HG02642 (cell line): ENCODE data around the gene CTDNEP1.

ENCODE experiments used
- ATAC-seq: cut with Tn5 transposase; IDR thresholded peaks from one replicate; pipeline ENCODE4 v1.9.1; 2021; ENCODE audit warnings: mild to moderate bottlenecking; ENCODE audit not compliant: unreplicated experiment, poor library complexity

CTDNEP1 gene

DNA sequence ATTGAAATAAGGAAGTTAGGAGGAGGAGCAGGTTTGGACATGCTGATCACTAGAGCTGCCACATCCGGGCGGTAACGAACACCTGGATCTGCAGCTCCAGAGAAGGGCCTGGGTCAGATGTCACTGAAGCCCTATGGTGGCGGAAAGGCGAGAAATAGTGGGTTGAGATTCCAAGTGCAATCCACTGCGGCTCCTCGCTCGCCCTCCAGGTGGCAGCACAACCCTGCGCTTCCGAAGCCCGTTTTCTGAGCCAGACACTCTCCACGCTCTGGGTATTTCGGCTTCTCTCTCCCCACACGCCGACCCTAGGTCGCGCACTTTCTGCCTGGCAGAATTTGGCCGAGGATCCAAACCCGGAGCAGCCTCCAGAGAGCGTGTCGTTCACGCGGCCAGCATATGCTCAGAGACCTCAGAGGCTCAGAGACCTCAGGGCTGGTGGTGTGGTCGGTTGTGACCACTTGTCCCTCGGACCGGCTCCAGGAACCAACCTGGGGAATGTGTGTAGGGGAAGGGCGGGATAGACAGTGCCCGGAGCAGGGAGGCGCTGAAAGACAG lies 29.1 kb upstream of the CTDNEP1 start:
- peak; percentile 65 for ATAC-seq

DNA sequence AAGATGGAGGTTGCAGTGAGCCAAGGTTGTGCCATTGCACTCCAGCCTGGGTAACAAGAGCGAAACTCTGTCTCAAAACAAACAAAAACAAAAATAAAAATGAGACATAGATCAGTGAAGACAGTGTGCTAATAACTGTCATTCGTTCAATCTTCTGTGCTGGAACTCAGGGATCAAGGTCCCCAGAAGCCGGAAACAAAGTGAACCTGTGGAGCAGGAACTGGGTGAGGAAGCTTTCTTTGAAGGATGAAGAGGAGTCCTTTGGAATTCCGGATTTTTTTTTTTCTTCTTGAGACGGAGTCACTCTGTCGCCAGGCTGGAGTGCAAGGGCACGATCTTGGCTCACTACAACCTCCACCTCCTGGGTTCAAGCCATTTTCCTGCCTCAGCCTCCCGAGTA lies 27.9 kb upstream of the CTDNEP1 start:
- no peak for ATAC-seq

DNA sequence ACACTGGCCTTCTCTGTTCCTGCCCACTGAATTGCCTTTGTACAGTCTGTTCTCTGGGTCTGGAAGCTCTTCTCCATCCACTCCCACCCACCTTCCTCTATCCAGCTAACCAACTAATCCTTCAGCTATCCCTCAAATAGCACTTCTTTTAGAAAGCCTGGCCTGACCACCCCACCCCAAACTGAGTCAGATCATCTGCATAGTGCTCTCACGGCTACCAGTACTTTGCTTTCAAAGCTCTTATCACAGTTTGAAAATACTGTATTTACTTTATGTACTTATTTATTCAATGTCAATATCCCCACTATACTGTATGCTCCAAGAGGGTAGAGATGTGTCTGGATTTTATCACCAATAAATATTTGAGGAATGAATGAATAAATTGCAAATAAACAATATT lies 15.2 kb upstream of the CTDNEP1 start:
- ATAC-seq, result no peak

DNA sequence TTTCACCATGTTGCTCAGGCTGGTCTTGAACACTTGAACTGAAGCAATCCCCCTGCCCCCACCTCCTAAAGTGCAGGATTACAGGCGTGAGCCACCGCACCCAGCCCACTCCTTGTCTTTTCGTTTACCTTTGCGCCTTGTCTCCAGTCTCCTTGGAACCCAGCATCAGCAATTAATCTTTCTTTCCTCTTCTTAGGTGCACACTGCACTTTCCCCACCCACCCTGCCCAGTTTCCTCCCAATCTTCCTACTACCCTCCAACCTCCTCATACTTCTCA lies 12.2 kb upstream of the CTDNEP1 start:
- no peak for ATAC-seq

DNA sequence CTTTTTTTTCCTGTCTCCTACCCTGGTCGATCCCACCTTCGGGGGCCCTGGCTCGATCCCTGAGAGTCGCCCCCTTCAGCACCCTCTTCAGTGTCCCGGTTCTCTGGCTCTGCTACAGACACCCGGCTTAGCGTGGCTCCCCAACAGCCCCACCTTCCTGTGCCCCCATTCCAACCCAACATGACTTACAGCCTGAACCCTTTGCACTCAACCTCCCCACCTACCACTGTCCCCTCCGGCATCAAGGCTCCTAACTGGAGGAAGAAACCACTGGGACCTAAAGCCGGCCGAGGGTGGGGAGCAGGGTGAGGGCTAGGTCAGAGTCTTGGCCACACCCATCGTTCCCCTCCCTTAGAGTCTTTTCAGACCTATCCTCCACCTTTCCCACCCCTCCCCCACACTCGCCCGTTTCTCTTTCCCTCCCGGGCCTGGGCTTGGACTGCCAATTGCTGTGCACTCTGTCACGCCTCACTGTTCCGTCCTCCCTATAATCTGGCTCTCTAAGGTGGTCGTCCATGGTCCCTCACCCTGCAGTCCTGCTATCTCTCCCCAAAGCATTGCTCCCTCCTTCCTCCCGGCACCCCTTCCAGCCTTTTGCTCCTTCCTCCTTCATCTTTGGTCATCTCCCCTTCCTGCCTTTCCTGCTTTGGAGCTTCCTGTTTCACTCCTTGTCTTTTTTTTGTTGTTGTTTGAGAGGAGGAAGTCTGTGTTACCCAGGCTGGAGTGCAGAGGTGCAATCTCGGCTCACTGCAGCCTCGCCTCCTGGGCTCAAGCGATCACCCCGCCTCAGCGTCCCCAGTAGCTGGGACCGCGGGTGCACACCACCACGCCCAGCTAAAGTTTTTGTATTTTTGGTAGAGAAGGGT lies 11.6 kb upstream of the CTDNEP1 start:
- ATAC-seq, result no peak

DNA sequence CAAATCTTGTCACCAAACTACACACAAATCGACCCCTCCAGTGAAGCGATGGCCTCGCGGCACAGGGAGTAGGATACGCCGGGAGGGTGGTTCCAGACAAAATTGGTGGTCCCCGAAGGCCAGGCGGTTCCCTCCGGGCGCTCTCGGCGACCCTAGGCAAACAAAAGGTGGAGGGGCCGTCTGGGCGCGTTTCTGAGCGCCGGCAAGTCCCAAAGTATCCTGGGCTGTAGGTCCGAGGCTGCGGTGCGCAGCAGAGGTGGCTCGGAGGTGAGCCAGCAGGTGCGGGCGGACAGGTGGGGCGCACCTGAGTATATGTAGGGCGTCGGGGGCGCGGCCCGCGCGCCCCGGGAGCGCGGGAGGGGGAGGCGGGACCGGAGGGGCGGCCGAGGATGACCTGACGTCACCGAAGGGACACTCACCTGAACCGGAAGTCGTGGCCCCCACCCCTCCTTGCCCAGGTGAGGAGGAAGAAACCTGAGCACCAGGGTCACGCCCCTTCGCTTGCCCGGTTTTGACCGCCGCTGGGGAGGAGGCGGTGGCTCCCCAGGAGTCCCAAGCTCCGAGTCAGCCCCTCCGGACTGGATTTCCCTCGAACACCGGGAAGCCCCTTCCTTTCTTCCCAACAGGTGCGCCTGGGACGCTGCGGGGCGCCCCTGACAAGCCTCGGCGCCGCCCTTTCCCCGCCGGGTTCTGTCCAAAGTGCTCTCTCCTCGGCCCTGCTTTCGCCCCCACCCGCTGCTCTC lies 10.8 kb upstream of the CTDNEP1 start, which contains the start of gene CLDN7:
Gene CLDN7, minus strand, starts transcription at position 287 of the 743 bp plus-strand sequence. CDS start 435 bp downstream, outside the sequence.
- no peak for ATAC-seq

DNA sequence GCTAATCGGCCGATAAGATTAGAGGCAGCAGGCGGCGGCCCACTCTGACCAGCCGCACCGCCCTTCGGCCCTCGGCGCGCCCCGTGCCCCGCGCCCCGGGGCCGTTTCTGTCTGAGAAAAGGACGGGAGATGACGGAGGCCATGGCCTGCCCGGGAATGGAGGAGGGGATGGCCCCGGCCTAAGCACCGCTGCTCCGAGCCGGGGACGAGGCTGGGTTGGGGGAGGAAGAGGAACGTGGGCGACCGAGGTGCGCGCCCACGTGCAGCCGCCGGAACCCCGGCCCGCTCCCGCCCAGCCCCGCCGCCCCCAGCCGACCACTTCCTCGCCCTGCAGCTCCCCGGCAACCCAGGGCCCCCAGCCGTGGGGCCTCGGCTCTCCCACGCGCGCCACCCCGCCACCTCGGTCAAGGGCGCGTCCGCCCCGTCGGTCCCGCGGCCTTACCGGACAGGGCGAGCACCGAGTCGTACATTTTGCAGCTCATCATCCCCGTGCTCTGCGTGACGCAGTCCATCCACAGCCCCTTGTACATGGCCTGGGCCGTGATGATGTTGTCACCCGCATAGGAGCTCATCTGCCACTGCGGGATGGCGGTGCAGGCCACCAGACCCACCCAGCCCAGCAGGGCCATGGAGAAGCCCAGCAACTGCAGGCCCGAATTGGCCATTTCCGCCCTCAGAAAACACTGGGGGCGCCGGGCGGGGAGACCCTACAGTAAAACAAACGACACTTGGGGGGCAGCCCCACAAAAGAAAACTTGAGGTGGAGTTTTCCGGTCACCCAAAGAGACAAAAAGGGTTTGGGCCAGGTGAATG lies 10.1 kb upstream of the CTDNEP1 start:
- no peak for ATAC-seq

DNA sequence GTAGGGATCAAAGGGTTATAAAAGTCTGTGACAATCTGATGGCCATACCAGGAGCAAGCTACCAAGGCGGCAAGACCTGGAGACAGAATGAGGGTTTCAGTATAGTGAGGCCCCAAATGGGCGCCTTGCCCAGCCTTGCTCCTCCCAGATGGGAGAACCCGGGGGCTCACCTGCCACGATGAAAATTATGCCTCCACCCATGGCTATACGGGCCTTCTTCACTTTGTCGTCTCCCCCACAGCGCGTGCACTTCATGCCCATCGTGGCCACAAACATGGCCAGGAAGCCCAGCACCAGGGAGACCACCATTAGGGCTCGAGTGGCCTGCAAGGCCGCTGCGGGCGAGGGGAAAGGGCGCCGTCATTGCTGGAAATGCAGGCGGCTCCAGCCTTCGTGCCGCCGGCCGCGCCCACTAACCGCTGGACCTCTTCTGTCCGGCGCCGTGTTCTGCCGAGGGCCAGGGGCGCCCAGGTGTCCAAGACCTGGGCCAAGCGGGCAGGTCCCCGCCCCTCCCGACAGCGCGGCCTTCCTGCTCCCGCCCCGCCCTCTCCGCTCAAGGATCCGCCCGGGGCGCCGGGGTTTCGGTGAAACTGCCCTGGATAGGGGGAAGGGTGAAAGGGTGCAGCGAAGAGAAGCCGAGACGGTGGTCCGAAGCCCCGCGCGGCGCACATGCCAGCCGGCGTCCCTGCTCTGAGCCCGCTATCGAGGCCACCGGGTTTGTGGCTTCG lies 9.3 kb upstream of the CTDNEP1 start:
- ATAC-seq, result no peak

DNA sequence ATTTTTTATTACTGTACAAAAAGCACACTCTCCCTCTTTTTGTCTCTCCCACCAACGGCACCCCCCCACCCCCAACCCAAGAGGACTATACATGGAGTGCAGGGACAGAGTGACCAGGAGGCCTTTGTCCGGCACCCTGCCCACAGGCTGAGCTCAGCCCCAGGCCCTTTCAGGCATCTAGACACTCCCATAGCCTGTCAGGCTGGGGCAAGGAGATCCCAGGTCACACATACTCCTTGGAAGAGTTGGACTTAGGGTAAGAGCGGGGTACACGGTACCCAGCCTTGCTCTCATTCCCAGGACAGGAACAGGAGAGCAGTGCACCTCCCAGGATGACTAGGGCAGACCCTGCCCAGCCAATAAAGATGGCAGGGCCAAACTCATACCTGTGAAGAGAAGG lies 8.6 kb upstream of the CTDNEP1 start:
- ATAC-seq, result no peak

DNA sequence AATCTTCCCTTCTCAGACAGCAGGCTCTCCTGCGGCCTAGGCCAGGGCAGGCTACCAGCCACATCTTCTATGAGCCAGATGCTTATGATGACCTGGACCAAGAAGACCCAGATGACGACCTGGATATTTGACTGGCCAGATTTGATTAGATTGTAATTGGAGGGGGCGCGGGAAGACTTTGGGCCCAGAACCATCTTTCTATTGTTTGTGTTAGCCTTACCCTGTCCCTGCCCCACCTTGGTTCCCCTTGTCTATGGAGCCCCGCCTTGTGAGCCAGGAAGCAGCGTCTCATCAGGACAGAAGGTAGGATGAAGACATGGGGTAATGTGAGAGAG lies 8.0 kb upstream of the CTDNEP1 start:
- ATAC-seq, result no peak

DNA sequence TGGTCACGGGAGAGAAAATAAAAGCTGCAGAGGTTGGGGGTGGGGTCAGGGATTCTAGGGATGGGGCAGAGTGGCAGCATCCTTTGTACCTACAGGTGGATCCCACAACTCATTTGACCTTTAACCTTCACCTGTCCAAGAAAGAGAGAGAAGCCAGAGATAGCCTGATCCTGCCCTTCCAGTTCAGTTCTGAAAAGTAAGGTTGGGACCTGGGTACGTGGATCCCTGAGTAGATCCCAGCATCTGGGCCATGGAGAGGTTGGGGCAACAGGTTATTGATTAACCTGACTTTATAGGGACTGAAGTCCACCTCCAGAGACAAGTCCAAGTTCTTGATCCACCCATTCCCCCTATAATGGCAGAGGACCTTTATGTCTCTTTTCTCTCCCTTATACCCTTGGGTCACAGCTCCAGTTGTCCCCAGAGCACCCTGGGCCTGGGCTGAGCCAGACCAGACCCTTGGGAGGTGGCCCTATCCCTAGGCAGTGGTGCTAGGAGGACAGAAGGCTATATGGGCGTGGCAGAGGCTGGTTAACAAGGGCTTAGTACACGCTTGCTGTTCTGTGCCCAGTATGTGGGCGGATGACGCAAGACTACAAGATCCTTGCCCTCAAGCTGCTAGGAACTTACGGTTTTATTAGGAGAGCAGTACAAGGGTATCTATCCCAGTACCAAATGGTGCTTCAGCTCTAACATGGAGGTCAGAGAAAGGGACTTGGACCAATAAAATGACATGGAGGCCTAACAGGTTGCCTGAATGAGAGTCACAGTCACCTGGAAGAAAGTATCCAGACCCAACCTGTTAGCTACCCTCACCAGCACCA lies 7.4 kb upstream of the CTDNEP1 start:
- no peak for ATAC-seq

DNA sequence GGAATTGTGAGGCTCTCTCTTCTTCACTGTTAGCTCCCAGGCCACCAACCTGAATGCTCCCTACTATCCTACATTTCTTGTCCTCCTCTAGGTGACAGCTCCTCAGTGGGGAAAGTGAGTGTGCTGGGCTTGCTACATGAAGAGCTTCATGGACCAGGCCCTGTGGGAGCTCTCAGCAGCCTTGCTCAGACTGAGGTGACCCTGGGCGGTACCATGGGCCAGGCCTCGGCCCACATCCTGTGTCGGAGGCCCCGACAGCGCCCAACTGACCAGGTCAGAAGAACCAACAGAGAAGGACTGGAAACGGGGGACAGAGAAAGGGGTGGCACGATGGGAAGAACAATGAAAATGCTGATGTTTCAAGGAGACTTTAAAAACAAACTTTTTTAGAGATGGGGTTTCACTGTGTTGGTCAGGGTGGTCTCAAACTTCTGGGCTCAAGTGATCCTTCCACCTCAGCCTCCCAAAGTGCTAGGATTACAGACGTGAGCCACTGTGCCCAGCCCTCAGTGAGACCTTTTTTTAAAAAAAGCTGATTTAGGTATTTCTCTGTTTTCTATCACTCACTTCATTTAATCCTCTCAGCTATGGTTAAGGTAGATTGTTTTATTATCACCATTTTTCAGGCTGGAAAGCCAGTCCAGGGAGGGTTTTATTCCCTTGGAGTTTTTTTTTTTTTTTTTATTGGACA lies 5.4 kb upstream of the CTDNEP1 start:
- no peak for ATAC-seq

DNA sequence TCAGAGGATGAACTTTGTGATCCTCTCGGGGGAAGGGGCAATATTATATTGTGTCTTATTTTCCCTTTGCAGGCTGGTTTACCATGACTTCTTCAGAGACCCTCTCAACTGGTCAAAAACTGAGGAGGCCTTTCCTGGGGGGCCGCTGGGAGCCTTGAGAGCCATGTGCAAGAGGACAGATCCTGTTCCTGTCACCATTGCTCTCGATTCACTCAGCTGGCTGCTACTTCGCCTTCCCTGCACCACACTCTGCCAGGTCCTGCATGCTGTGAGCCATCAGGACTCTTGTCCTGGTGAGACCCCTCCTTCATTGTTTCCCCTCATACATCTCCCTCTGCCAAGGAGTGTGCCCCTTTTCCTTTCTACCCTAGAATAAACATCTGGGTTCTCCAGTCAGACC lies 3.0 kb upstream of the CTDNEP1 start:
- no peak for ATAC-seq

DNA sequence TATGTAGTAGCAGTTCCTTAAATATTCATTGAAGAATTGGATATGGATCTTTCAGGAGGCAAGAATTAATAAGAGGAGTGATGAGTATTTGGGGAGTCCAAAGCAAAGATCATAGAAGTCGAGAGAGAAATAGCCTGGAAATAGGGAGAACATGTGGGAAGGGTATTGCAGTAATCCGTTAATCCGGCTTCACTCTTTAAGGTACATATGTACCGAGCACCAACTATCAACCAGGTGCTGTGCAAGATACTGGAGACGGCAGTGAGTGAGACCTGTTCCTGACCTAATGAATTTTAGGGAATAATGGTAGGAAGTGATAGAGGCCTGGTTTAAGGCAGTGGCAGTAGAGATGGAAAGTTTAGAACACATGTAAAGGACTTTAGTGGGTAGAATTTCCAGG lies 1.5 kb upstream of the CTDNEP1 start:
- no peak for ATAC-seq

DNA sequence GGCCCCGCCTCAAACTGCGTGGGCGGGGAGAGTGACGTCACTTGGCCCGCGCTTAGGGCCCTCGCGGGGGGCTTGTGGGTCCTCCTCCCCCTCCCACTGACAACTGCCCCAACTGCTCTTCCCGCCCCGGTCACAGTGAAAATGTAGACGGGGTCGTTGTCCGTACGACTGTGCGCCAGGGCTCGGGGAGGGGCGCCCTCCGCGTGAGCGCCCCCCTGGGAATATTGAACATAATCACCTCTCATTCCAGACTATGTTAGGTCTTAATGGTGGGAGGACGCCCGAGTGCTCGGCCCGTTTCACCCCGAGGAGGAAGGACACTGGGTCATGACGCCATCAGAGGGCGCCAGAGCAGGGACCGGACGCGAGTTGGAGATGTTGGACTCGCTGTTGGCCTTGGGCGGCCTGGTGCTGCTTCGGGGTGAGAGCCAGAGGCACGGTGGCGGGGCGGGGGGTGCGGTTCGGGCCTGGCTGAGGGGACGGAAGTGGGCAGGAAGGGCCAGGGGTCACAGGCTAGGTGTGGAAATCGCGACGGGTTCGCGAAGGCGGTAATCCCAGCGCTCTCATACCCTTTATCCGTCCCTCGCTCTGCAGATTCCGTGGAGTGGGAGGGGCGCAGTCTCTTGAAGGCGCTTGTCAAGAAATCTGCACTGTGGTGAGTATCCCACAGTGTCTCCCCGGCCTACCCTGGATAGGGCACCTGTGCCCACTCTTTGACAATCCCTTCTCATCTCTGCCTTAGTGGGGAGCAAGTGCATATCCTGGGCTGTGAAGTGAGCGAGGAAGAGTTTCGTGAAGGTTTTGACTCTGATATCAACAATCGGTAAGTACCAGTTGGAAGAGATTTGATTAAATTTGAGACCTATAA lies 876 bp upstream of the CTDNEP1 start, which contains the start of gene ELP5:
Gene ELP5, plus strand, starts transcription at position 40 of the 868 bp plus-strand sequence. Its CDS starts 336 bp downstream, at position 376.
- ATAC-seq, result peak; percentile 58

DNA sequence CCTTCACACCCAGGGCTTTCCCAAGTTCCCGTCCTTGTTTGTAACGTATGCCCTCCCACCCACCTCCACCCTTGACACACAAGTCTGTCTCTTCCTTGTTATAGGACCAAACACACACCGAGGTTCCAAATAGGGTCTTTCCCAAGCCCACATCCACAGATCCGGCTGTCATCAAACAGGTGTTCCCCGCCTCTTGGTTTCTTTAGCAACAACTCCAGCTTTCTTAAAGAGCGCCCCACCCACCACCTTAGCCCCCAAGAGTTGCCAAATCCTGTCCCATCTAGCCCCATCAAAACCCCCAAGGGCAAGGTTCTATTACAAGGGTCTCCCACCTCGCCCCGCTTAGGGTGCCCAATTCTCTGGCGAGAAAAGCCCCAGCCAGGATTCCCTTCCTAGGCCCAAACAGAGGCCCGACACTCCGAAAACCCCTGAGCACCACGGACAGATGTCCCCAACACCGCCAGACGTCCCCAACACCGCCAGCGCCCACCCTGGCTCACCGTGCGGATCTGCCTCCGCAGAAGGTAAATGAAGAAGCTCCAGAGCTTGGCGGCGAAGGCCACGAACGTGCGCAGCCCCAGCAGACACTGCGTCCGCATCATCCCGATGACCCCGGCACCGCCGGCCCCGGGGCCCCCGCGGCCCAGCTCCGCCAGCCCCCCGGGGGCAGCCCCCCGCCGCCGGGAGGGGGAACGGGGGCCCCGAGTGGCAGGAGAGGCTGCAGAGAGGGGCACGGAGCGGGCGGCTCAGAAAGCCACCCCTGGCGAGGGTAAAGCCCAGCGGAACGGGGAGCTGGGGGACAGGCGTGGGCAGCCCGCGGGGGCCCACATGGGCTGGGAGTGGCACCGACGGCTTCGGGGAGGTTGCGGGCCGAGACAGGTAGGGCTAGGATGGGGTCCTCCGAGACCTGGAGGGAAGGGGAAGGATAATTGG lies 573 bp downstream of the CTDNEP1 start:
- peak; percentile 1 for ATAC-seq

DNA sequence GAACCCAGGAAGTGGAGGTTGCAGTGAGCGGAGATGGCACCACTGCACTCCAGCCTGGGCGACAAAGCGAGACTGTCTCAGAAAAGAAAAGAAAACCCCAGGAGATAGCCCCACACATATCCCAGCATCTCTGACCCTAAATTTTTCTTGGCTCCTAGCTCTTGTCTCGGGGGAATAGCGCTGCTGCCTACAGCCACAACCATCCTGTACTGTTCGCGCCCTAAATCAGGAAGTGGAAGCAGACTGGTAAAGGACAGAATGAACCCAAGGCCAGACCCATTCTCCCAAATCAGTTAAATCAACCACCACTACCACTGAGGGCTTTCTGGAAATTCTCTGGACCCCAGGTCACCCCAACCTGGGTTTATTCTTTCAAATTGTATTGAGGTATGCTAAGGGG lies 1.7 kb downstream of the CTDNEP1 start:
- no peak for ATAC-seq
